ENCODE results near the gene CCBE1. TPM values are rescaled to one million over a fixed set of nuclear protein-coding genes. Genes with fewer than 3 reads are reported as not detected.
A peak's percentile ranks its signal among the peaks of the same experiment; 100 is the strongest.

Gene CCBE1
- total RNA-seq, 1 donor from 2014 or later, result 6.4 TPM

GRCh38 chr18:59478591-59478990, 218.6 kb downstream of the CCBE1 start:
- Histone ChIP-seq H3K79me2 (ENCODE audit: low read depth) (no peaks in the 10 kb centered on the region), H3K4me1 (peaks cover 7% of the 10 kb centered on the region), H3K27ac (no peak overlapping the region), H3K9ac (no peak overlapping the region), H3K4me2 (no peak overlapping the region), H3F3A (ENCODE audit: low read depth) (no peaks in the 10 kb centered on the region), H3K9me3 (ENCODE audit: low read depth) (no peaks in the 10 kb centered on the region), H3K27me3 (no peaks in the 10 kb centered on the region), H3K4me3 (no peak overlapping the region), H2AFZ (replicated peaks) (no peak overlapping the region), H4K20me1 (ENCODE audit: low read depth) (no peaks in the 10 kb centered on the region), H3K36me3 (no peaks in the 10 kb centered on the region)
- no peaks in the 10 kb centered on the region for H3K36me3 Mint-ChIP-seq
- no peak for DNase-seq (ENCODE audit: low spot score)
- H3K27me3 Mint-ChIP-seq (ENCODE audit: insufficient read depth, low read depth), result peaks cover 2% of the 10 kb centered on the region
- H3K9me3 Mint-ChIP-seq, result no peaks in the 10 kb centered on the region
- H3K4me1 Mint-ChIP-seq, result peaks cover 7% of the 10 kb centered on the region
- no peak overlapping the region for H3K27ac Mint-ChIP-seq
- H3K4me3 Mint-ChIP-seq, result no peak overlapping the region
- TF ChIP-seq EZH2phosphoT487 (IDR thresholded peaks at IDR 0.05) (no peak), CTCF (IDR thresholded peaks at IDR 0.05) (no peak), EZH2 (IDR thresholded peaks at IDR 0.05) (no peak)

GRCh38 chr18:59477849-59478248, 219.4 kb downstream of the CCBE1 start:
- Histone ChIP-seq H3K9ac (no peak overlapping the region), H3K4me2 (no peak overlapping the region), H3K79me2 (ENCODE audit: low read depth) (no peaks in the 10 kb centered on the region), H3K4me1 (peaks cover 7% of the 10 kb centered on the region), H4K20me1 (ENCODE audit: low read depth) (no peaks in the 10 kb centered on the region), H3K27ac (no peak overlapping the region), H2AFZ (replicated peaks) (no peak overlapping the region), H3K4me3 (no peak overlapping the region), H3F3A (ENCODE audit: low read depth) (no peaks in the 10 kb centered on the region), H3K36me3 (no peaks in the 10 kb centered on the region), H3K9me3 (ENCODE audit: low read depth) (no peaks in the 10 kb centered on the region), H3K27me3 (no peaks in the 10 kb centered on the region)
- H3K27ac Mint-ChIP-seq, result no peak overlapping the region
- peaks cover 7% of the 10 kb centered on the region for H3K4me1 Mint-ChIP-seq
- no peaks in the 10 kb centered on the region for H3K36me3 Mint-ChIP-seq
- H3K27me3 Mint-ChIP-seq (ENCODE audit: insufficient read depth, low read depth), result peaks cover 2% of the 10 kb centered on the region
- H3K9me3 Mint-ChIP-seq, result no peaks in the 10 kb centered on the region
- DNase-seq (ENCODE audit: low spot score), result no peak
- H3K4me3 Mint-ChIP-seq, result no peak overlapping the region
- TF ChIP-seq EZH2phosphoT487 (IDR thresholded peaks at IDR 0.05), result no peak
- TF ChIP-seq EZH2 (IDR thresholded peaks at IDR 0.05), result no peak
- no peak for TF ChIP-seq CTCF (IDR thresholded peaks at IDR 0.05)

GRCh38 chr18:59470561-59471121, 226.6 kb downstream of the CCBE1 start:
- Histone ChIP-seq H3K9ac (no peak overlapping the region), H3K4me3 (no peak overlapping the region), H3K27me3 (no peaks in the 10 kb centered on the region), H3F3A (ENCODE audit: low read depth) (no peaks in the 10 kb centered on the region), H3K36me3 (no peaks in the 10 kb centered on the region), H2AFZ (replicated peaks) (no peak overlapping the region), H3K4me1 (no peaks in the 10 kb centered on the region), H3K4me2 (no peak overlapping the region), H3K79me2 (ENCODE audit: low read depth) (no peaks in the 10 kb centered on the region), H3K27ac (no peak overlapping the region), H3K9me3 (ENCODE audit: low read depth) (no peaks in the 10 kb centered on the region), H4K20me1 (ENCODE audit: low read depth) (no peaks in the 10 kb centered on the region)
- peaks cover 6% of the 10 kb centered on the region for H3K4me1 Mint-ChIP-seq
- peak overlapping the region; percentile 26 for H3K27ac Mint-ChIP-seq
- no peak overlapping the region for H3K4me3 Mint-ChIP-seq
- DNase-seq (ENCODE audit: low spot score), result no peak
- no peaks in the 10 kb centered on the region for H3K9me3 Mint-ChIP-seq
- peaks cover 5% of the 10 kb centered on the region for H3K27me3 Mint-ChIP-seq (ENCODE audit: insufficient read depth, low read depth)
- H3K36me3 Mint-ChIP-seq, result no peaks in the 10 kb centered on the region
- TF ChIP-seq EZH2 (IDR thresholded peaks at IDR 0.05), result no peak

- no peak overlapping the region for H3K9ac ChIP-seq
- TF ChIP-seq EZH2 (IDR thresholded peaks at IDR 0.05), result no peak
- TF ChIP-seq EZH2phosphoT487 (IDR thresholded peaks at IDR 0.05), result no peak
- TF ChIP-seq CTCF (IDR thresholded peaks at IDR 0.05), result no peak
- H3K27ac ChIP-seq, result no peak overlapping the region
- no peaks in the 10 kb centered on the region for H3K79me2 ChIP-seq (ENCODE audit: low read depth)
- H3K27ac Mint-ChIP-seq, result no peak overlapping the region
- H3K36me3 ChIP-seq, result no peaks in the 10 kb centered on the region
- no peaks in the 10 kb centered on the region for H4K20me1 ChIP-seq (ENCODE audit: low read depth)
- no peak overlapping the region for H3K4me3 ChIP-seq
- peaks cover 6% of the 10 kb centered on the region for H3K4me1 Mint-ChIP-seq
- no peak overlapping the region for H3K4me2 ChIP-seq
- no peaks in the 10 kb centered on the region for H3K36me3 Mint-ChIP-seq
- H3F3A ChIP-seq (ENCODE audit: low read depth), result no peaks in the 10 kb centered on the region
- H3K27me3 ChIP-seq, result no peaks in the 10 kb centered on the region
- H3K27me3 Mint-ChIP-seq (ENCODE audit: insufficient read depth, low read depth), result peaks cover 5% of the 10 kb centered on the region
- no peak overlapping the region for H2AFZ ChIP-seq (replicated peaks)
- H3K4me3 Mint-ChIP-seq, result no peak overlapping the region
- H3K4me1 ChIP-seq, result no peaks in the 10 kb centered on the region
- H3K9me3 ChIP-seq (ENCODE audit: low read depth), result no peaks in the 10 kb centered on the region
- no peak for DNase-seq (ENCODE audit: low spot score)
- no peaks in the 10 kb centered on the region for H3K9me3 Mint-ChIP-seq
These were observed 227.6 kb downstream of the CCBE1 start for GRCh38 chr18:59469463-59470180.

All from neural progenitor cell (in vitro differentiated cells).